ENCODE results near the gene WDR1.

Gene WDR1

GRCh38 chr4:10097906-10098779 is 18.5 kb downstream of the WDR1 start:
- no peak for DNase-seq

- DNase-seq = no peak
Observed at GRCh38 chr4:10096978-10097335, 19.6 kb downstream of the WDR1 start.

DNA sequence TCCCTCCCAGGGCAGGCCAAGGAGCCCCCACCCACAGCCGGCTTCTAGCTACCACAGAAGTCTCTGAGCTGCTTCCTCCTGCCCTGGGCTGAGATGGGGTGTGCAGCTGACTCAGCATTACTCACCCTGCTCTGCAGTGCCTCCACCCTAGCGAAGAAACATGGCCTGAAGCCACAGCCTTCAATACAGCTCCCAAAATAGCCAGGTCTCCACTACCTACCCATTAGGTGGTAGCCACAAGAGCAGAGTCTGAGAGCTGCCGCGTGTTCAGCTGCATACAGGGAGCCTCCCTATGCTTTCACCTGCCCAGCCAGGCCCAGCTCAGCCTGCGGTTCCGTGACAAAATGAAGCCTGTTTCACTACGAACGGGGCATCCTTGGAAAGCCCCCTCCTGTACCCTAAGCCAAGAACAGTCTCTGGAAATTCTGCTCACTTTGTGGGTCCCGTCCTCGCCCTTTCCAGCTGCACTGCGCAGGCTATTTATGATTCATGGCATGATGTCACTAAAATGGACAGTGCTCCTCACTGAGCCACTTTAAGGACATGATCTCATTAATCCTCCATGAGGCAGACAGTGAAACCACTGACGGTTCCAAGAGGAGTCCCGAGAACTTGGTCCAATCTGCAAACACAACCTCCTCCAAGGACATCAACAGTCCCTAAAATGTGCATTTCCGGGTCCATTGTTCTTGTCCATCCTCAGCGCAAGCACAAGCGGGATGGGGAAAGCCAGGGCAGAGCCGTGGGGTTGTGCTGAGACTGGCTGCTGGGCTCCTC is 20.2 kb downstream of the WDR1 start:
- DNase-seq = no peak

GRCh38 chr4:10095296-10095991 is 21.2 kb downstream of the WDR1 start:
- no peak for DNase-seq

- no peak for DNase-seq
Observed at GRCh38 chr4:10094841-10095240, 21.8 kb downstream of the WDR1 start.

DNA sequence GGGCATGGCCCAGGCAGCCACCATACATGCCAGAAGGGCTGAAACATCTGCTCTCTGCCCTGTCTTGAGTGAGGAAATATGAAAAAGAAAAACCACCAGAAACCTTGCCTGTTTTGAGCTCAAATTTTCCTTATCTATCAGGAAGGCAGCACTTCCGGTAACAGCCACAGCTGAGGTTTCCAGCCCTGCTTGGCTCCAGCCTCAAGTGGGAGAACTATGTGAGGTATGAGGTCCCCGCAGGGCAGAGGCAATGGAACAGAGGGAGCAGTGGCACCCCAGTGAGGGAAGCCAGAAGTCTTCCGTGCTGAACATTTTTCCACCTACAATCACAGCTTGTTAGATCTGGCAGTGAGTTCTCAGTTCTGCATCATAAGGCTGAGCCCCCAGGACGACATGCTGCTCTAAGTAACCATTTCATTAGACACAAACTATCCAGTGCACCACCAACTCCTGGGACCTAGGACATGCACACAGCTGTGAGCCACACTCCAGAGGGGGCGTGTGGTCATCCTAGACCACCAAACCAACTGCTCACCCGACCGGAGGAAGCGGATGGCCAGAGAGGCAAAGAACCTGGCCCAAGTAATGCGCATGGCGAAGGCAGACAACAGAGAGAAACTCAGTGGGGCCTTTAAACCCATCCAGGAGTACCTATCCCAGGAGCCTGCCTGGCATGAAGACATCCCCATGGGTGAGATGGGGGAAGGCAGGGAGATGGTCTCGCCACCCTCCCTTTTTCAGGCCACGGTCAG is 22.6 kb downstream of the WDR1 start:
- DNase-seq = no peak

GRCh38 chr4:10093271-10093621 is 23.4 kb downstream of the WDR1 start:
- DNase-seq = no peak

GRCh38 chr4:10092481-10093270 is 23.9 kb downstream of the WDR1 start:
- no peak for DNase-seq

- DNase-seq = no peak
Observed at GRCh38 chr4:10091531-10092181, 24.9 kb downstream of the WDR1 start.

- DNase-seq = no peak
Observed at GRCh38 chr4:10090467-10091250, 25.9 kb downstream of the WDR1 start.

DNA sequence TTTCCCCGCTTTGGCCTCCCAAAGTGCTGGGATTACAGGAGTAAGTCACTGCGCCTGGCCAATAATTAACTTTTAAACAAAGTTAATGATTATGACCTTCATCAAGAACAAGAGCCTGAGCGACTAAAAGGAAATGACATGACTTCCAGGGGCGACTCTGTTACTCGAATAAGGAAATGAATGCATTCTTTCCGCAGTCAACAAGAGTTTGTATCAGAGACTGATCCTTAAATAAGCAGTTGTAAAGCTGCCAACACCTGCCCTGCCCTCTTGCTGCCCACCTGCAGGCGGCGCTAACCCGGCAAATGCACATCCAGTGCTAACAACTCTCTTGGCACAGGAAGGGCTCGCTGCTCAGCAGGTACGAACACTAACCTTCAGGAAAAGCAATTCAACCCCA is 27.3 kb downstream of the WDR1 start:
- no peak for DNase-seq

DNA sequence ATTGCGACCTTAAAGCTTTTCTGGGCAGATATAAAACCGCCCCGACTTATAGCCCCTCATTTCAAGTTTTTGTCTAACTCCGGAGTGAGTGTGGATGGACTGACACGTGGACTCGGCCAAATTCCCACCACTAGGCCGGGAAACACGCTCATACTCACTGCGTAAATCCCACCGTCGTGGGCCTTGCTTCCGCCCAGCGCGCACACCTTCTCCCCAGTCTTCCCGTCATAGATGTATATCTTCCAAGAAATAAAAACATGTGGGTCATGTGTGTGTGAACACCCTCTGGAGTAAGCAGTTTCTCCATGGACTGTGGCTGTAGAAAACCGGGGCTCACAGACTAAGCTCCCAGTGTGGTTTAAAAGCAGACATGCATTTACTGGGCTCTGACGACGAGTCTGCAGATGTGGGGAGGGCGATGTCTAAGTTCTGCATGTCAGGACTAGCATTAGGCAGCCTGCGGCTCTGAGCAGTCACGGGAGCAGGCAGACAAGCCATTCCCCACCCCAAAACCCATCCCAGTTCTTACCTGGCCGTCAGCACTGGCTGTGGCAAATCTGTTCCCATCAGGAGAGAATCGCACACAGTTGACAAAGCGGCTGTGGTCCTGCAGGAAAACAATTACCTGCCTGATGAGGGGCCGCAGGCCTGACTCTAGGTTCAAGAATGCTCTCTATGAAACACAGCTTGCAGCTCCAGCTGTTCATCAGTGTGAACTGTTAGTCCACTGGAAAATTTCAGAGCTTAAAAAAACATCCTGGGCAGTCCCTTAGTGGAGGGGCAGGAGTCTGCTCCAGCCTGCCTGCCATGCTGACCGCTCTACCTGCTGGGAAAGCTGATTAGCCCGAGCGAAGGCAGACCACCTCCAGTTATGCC is 28.2 kb downstream of the WDR1 start:
- no peak for DNase-seq

GRCh38 chr4:10087152-10087791 is 29.3 kb downstream of the WDR1 start:
- DNase-seq = no peak

DNA sequence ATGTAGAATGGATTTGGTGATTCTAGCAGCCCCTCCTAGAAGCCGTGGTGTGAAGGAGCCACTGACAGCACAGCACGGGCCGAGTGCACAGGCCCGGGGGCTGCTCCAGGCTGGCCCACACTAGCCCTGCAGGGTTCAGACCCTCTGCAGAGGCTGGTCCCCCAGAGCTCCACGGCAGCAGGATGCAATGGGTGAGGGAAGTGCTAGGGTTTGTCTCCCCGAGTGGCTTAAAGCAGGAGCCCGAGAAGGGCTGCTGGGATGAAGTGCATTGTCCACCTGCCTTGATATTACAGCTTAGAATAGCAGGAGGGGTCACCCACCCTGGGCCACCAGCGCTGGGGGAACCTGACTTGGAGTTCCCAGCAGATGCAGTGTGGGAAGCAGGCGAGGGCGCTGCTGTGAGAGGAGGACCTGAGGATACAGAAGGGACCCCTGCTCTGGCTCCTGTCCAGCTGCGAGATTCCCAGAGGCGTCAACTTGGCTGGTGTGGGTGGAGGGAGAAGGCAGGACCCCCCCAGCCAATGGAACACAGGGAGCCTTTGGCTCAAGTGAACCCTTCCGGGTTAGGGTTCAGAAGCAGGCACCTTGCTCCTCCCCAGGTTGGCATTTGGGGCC is 30.0 kb downstream of the WDR1 start:
- DNase-seq = no peak

- no peak for DNase-seq
Observed at GRCh38 chr4:10085828-10086505, 30.6 kb downstream of the WDR1 start.

DNA sequence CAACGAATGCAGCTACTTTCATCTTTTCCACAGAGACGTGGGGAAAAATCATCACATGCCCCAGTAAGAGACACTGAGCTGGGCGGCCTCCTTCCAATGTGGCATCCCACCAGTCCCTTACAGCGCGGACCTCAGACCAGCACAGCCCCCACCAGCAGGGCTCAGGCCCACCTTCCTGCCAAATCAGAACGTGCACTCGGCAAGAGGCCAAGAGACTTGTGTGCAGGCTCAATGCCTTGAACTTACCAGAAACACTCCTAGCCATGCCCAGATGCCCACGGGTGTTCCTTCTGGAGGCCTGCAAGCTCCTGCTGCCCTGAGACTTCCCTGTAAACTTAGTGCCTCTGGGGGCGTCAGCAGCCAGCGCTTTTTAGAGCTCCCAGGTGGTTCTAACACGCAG is 31.2 kb downstream of the WDR1 start:
- DNase-seq = no peak

DNA sequence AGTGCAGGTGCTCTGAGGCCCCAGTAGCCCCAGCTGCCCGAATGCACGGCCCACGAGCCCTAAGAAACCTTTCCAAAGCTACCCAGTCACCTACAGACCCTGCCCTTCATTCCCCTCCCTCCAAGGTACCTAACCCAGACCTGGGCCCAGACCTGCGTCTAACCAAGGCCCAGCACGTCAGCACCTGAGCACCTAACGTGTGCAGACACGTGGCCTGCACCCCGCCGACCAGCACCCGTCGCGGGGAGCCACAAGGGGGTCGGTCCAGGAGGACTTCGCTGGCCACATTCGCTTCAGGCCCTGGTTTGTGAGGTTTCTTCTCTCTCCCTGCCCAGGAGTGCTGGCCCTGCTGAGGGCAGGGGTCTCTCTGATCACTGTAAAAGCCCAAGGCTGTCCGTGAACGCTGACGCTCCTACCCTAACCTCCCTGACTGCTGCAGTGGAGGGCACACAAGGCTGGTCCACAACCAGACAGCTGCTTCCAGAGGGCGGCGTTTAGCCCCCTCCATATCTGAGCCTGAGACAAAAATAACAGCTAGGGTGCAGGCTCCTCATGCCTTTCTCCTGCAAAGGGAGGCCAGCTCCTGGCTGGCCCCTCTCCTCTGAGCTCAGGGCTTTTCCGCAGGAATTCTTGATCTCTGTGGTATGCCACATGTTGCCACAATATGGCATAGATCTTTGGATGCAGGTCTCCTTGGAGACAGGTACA is 31.8 kb downstream of the WDR1 start:
- DNase-seq = no peak
